Choroid plexus epithelial cell (primary cell): ENCODE data around the gene LRRC59.
A peak's percentile ranks its signal among the peaks of the same experiment; 100 is the strongest.

ENCODE experiments used
- DNase-seq: peaks from one replicate; pipeline ENCODE4 v3.0.0-alpha.2; 2010; ENCODE audit warnings: low read depth
- H3K4me3 ChIP-seq: 2 replicates; pipeline ENCODE4 v1.5.1; 2011; ENCODE audit warnings: low read depth, mild to moderate bottlenecking, control low read depth, low read length, moderate library complexity
- CTCF ChIP-seq: conservative IDR thresholded peaks from 2 replicates; pipeline ENCODE4 v1.5.1; 2011; ENCODE audit warnings: low read depth, mild to moderate bottlenecking, control low read depth, inconsistent platforms, low read length, moderate library complexity

LRRC59 gene

GRCh38 chr17:50397111-50397918, at the start of gene LRRC59:
LRRC59 (minus strand) TSS chr17:50397523; CDS start chr17:50397317, 206 bp downstream.
- TF ChIP-seq CTCF = peak; percentile 85
- DNase-seq = peak; percentile 87
- H3K4me3 ChIP-seq = peak within 1 kb of the TSS; percentile 99

- no peak for DNase-seq
- no peak overlapping the region for H3K4me3 ChIP-seq
- no peak for TF ChIP-seq CTCF
These were observed 48.5 kb upstream of the LRRC59 start for GRCh38 chr17:50445730-50446325.

GRCh38 chr17:50444841-50445715, 47.8 kb upstream of the LRRC59 start:
- H3K4me3 ChIP-seq = no peak overlapping the region
- no peak for DNase-seq
- TF ChIP-seq CTCF = no peak

- peak; percentile 43 for DNase-seq
- H3K4me3 ChIP-seq = no peak overlapping the region
- no peak for TF ChIP-seq CTCF
These were observed 46.2 kb upstream of the LRRC59 start for GRCh38 chr17:50443505-50443974.

GRCh38 chr17:50440838-50441829, 43.8 kb upstream of the LRRC59 start:
- DNase-seq = no peak
- H3K4me3 ChIP-seq = no peak overlapping the region
- TF ChIP-seq CTCF = no peak
